Omental fat pad (tissue), 4 donors: ENCODE measurements around the gene VASH1. TPM values are rescaled to one million over a fixed set of nuclear protein-coding genes. Genes with fewer than 3 reads are reported as not detected.

Experiments used
- ATAC-seq: fragments of 150-250 bp; one replicate; pipeline ENCODE4 v1.9.1; 2016; ENCODE audit warnings: mild to moderate bottlenecking, moderate library complexity; ENCODE audit not compliant: low FRiP score
- DNase-seq: peaks from one replicate; pipeline ENCODE4 v3.0.0-alpha.2; 2019; ENCODE audit warnings: low spot score
- total RNA-seq, 4 donors: library from RNA; depleted of rRNA; stranded (reverse); fragments of >200 nt; gene quantifications; one replicate each; pipeline ENCODE4 v1.1.0, GENCODE V29; 2016
- TF ChIP-seq, protein P1 (sequence below), 3 donors: fragments of 450-650 bp; IDR thresholded peaks; one replicate each; pipeline ENCODE4 v1.5.1; 2016 to 2017; ENCODE audit warnings: antibody characterized with exemption in 3 of 3, mild to moderate bottlenecking in 3 of 3, moderate library complexity in 2 of 3

Gene VASH1
- total RNA-seq, 4 donors from 2014 or later = 5.6 to 22.9 (median 11.0) TPM

GRCh38 chr14:76826122-76826521 lies 64.9 kb downstream of the VASH1 start, which contains the start of gene LRRC74A:
Gene LRRC74A (plus strand): TSS chr14:76826408. CDS start chr14:76826698, 290 bp downstream.
- TF ChIP-seq, protein P1, sequence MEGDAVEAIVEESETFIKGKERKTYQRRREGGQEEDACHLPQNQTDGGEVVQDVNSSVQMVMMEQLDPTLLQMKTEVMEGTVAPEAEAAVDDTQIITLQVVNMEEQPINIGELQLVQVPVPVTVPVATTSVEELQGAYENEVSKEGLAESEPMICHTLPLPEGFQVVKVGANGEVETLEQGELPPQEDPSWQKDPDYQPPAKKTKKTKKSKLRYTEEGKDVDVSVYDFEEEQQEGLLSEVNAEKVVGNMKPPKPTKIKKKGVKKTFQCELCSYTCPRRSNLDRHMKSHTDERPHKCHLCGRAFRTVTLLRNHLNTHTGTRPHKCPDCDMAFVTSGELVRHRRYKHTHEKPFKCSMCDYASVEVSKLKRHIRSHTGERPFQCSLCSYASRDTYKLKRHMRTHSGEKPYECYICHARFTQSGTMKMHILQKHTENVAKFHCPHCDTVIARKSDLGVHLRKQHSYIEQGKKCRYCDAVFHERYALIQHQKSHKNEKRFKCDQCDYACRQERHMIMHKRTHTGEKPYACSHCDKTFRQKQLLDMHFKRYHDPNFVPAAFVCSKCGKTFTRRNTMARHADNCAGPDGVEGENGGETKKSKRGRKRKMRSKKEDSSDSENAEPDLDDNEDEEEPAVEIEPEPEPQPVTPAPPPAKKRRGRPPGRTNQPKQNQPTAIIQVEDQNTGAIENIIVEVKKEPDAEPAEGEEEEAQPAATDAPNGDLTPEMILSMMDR (IDR thresholded peaks at IDR 0.05) = no peak
- DNase-seq = no peak
- ATAC-seq = no peak

GRCh38 chr14:76827696-76828296 lies 66.5 kb downstream of the VASH1 start:
- ATAC-seq = no peak
- TF ChIP-seq, protein P1 (IDR thresholded peaks at IDR 0.05) = no peak
- no peak for DNase-seq

DNA sequence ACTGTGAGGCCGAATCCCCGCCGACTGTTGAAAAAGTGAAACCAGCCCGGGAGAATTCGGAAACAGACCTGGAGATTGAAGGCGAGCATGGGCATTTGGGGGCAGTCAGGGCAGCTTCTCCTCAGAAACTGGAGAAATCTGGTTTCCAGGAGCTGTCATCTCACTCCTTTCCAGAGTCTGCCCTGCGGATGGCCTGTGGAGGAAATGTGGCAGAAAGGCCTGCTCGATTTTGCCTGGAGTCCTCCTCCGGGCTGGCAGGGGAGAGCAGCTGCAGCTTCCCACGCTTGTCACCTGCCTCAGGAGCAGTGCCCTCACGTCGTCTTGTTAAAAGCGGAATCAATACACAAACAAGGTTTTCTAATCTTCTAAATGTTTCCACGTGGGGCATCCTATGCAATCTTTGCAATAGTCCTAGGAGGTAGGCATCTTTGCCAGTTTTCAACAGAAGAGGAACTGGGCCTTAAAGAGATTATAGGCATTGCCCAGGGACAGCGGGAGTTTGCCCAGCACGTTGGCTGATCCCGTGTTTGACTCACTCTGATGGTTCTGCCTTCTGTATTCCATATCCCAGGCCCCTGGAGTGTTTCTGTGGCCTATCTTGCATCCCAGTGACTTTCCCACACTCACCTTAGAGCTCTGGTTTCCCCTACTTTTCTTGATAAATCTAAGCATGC lies 67.2 kb downstream of the VASH1 start:
- no peak for ATAC-seq

GRCh38 chr14:76829013-76829365 lies 67.7 kb downstream of the VASH1 start:
- ATAC-seq (no peak), DNase-seq (no peak)
- TF ChIP-seq, protein P1 (IDR thresholded peaks at IDR 0.05) = no peak

More for the DNA sequence above, 67.2 kb downstream of the VASH1 start:
- no peak for DNase-seq
- TF ChIP-seq, protein P1 (IDR thresholded peaks at IDR 0.05) = no peak

- DNase-seq (no peak), ATAC-seq (no peak)
Measured at GRCh38 chr14:76829650-76830421, 68.6 kb downstream of the VASH1 start.

GRCh38 chr14:76830556-76830955 lies 69.3 kb downstream of the VASH1 start:
- no peak for ATAC-seq
- DNase-seq = no peak
- TF ChIP-seq, protein P1 (IDR thresholded peaks at IDR 0.05) = no peak

More at GRCh38 chr14:76829650-76830421, 68.6 kb downstream of the VASH1 start:
- TF ChIP-seq, protein P1 (IDR thresholded peaks at IDR 0.05) = no peak
